ENCODE results near the gene TPSG1.
"Not testable (repeated sequence)": the region's sequence is repeated elsewhere in the genome, so short reads cannot be mapped to it uniquely, and the experiment has no call there.

TPSG1 gene

GRCh38 chr16:1256296-1256873 lies 31.3 kb upstream of the TPSG1 start:
- DNase-seq, result not testable (repeated sequence)

DNA sequence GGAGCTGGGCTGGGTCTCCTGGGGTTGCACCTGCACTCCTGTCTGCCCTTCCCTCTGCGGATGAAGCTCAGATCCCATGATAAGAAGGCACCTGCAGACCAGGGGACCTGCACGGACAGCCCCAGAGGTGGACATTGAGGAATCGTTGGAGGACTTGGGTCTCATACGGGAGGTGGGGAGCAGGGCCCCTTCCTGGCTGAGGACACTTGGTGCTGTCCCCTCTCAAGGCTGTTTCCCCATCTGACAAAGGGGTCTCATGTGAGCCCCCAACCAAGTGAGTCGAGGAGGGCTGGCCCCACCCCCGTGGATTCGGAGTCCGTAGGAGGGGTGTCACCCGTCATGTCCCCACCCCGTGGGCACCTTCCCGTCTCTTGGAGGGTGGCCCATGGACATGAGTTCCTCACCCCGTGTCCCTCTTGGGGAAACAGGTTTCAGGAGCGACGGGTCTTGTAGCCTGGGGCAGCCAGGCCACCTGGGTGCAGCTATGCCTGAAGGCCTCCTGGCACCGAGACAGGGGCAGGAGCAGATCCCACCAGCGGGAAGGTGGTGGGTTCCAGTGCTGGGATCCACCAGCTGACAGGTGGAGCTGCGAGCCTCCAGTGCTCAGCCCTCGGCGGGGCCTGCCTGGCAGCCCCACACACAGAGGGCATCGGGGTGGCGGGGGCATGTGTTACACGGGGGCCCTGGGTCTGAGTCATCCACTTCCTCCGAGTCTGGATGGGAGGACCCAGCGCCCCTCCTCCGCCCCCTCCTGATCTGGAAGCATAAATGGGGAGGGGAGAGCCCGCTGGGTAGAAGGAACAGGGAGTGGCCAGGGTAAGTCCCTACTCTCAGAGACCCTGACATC lies 30.4 kb upstream of the TPSG1 start, which contains the start of gene TPSD1:
TPSD1 (plus strand) TSS at position 794 of the 847 bp plus-strand sequence. CDS start 212 bp downstream, outside the sequence.
- not testable (repeated sequence) for DNase-seq

DNA sequence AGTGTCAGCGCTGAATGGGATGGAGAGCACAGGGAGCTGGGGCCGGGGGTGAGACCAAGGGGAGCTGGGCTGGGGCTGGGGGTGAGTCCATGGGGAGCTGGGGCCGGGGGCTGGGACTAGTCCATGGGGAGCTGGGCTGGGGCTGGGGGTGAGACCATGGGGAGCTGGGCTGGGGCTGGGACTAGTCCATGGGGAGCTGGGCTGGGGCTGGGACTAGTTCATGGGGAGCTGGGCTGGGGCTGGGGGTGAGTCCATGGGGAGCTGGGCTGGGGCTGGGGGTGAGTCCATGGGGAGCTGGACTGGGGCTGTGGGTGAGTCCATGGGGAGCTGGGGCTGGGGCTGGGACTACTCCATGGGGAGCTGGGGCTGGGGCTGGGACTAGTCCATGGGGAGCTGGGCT lies 29.8 kb upstream of the TPSG1 start:
- not testable (repeated sequence) for DNase-seq

GRCh38 chr16:1253701-1254364 lies 28.8 kb upstream of the TPSG1 start:
- not testable (repeated sequence) for DNase-seq

GRCh38 chr16:1249031-1249755 lies 24.1 kb upstream of the TPSG1 start:
- not testable (repeated sequence) for DNase-seq

GRCh38 chr16:1247903-1248537 lies 23.0 kb upstream of the TPSG1 start:
- DNase-seq, result not testable (repeated sequence)

GRCh38 chr16:1245452-1246020 lies 20.5 kb upstream of the TPSG1 start:
- no peak for DNase-seq

DNA sequence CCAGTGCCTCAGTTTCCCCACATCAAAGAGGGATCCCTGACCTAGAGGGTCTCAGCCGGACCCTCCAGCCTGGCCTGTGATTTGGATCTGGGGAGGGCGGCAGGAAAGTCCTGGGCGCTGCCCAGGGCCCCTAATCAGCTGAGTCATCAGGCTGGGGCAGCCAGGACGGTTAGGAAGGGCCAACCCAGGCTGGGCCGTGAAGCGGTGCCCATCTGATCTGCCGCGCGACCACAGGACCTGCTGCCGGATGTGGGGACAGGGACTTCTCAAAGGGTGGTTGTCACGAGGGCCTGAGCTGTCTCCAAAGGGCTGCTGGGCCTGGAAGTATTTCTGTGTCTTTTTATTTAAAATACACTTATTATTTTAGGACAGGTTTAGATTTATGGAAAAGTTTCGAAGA lies 19.8 kb upstream of the TPSG1 start:
- no peak for DNase-seq

DNA sequence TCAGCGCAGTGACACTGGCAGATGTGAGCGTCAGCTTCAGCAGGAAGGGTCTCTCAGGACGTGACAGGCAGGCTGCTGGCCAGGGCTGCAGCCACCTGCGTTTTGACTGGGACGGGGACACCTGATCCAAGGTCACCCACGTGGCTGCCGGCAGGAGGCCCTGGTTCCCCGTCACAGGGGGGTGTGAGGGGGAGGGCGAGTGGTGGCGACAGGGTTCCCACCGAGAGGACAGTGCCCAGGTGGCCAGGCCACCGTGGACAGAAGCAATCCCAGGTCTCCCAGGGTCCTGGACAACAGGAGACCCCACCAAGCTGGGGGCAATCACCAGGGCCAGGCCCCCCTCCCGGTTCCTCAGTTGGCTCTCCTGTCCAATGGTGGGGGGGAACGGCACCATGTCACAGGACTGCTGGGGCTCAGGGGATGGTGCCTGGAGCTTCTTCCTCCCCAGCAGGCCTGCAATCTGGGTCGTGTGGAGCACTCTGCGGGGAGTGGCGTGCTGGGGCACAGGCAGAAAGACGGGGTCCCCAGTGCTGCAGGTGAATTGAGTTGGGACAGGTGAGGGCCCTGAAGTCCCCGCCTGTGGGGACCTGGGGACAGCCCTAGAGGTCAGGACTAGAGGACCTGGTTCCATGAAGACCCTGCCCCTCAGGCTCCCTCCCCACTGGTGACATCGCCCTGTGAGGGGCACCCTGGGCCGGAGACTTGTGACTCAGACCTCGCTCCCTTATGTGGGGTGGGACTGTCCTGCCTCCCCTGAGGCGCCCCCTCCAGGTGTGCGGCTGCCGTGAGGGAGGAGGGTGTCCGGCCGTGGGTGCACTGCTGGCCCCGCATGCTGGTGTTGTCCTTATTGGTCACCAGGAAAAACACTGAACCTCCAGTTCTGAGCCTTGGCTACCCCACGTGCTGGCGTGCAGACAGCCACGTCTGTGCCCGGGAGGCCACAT lies 19.1 kb upstream of the TPSG1 start:
- DNase-seq, result not testable (repeated sequence)

DNA sequence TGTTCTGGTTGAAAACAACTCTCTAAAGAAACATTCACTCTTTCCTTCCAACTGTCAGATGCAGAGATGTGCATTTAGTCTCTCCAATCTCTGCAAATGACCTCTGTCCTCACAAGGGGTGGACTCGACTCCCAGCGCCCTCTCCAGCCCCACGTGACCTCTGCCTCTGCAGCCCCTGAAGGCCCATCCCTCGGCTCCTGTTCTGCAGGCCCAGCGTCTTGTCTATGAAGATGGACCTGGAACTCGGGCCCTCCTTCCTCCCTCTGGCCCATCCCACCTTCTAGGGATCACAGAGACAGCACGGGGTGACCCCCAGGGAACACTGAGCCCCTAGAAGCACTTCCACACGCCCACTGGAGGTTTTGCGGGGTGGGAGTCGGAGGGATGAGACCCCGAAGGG lies 18.3 kb upstream of the TPSG1 start:
- DNase-seq, result not testable (repeated sequence)

DNA sequence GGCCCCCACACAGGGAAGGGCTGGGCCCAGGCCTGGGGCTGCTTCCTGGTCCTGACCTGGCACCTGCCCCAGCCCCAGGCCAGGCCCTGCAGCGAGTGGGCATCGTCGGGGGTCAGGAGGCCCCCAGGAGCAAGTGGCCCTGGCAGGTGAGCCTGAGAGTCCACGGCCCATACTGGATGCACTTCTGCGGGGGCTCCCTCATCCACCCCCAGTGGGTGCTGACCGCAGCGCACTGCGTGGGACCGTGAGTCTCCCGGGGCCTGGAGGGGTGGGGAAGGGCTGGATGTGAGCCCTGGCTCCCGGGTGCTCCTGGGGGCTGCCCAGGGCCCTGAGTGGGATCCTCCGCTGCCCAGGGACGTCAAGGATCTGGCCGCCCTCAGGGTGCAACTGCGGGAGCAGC lies 16.0 kb upstream of the TPSG1 start:
- not testable (repeated sequence) for DNase-seq

GRCh38 chr16:1240436-1240835 lies 15.4 kb upstream of the TPSG1 start, which contains the start of gene TPSAB1:
TSS of gene TPSAB1 (plus strand) at chr16:1240705. CDS start at chr16:1240939, 234 bp downstream.
- DNase-seq, result not testable (repeated sequence)

DNA sequence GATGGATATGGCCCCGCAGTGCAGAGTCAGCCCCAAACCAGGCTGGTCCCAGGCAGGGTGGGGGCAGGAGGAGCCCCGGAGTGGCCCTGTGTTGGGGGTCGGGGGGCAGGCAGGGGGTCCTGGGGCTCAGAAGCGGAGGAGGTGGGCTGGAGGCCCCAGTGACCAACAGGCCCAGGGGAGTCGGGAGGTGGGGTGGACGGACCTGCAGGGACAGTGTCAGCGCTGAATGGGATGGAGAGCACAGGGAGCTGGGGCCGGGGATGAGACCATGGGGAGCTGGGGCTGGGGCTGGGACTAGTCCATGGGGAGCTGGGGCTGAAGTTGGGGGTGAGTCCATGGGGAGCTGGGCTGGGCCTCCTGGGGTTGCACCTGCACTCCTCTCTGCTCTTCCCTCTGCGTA lies 14.5 kb upstream of the TPSG1 start:
- DNase-seq, result not testable (repeated sequence)

GRCh38 chr16:1238909-1239308 lies 13.8 kb upstream of the TPSG1 start:
- DNase-seq, result not testable (repeated sequence)

DNA sequence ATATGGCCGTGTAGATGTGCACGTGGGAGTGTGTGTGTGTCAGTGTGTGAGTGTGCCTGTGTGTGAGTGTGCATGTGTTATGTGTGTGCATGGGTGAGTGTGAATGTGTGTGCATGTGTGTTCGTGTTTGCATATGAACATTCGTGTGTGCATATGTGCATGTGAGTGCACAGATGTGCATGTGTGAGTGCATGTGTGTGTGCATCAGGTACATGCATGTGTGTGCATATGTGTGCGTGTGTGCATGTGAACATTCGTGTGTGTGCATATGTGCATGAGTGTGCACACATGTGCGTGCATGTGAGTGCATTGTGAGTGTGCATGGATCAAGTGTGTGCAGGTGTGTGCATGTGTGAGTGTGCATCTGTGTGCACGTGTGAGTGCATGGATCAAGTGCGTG lies 12.9 kb upstream of the TPSG1 start:
- DNase-seq, result no peak

DNA sequence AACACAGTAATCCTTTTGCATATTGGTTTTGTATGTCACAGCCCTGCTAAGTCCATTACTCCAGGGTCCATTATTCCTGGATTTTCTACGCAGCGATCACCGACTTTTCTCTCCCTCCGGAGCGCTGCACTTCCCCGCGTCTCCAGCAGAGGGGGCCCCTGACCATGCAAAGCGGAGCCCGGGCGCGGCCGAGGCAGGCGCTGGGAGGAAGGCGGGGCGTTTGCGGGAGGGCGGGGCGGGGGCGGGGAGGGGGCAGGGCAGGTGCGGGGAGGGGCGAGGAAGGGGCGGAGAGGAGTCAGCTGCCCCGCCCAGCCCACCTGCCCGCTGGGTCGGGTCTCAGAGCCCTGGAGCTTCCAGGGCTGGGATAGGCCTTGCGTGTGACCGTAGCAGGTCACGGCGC lies 11.6 kb upstream of the TPSG1 start:
- DNase-seq, result not testable (repeated sequence)

- DNase-seq, result not testable (repeated sequence)
Measured at GRCh38 chr16:1232049-1232748, 7.1 kb upstream of the TPSG1 start.

GRCh38 chr16:1231301-1231700 lies 6.2 kb upstream of the TPSG1 start:
- not testable (repeated sequence) for DNase-seq

DNA sequence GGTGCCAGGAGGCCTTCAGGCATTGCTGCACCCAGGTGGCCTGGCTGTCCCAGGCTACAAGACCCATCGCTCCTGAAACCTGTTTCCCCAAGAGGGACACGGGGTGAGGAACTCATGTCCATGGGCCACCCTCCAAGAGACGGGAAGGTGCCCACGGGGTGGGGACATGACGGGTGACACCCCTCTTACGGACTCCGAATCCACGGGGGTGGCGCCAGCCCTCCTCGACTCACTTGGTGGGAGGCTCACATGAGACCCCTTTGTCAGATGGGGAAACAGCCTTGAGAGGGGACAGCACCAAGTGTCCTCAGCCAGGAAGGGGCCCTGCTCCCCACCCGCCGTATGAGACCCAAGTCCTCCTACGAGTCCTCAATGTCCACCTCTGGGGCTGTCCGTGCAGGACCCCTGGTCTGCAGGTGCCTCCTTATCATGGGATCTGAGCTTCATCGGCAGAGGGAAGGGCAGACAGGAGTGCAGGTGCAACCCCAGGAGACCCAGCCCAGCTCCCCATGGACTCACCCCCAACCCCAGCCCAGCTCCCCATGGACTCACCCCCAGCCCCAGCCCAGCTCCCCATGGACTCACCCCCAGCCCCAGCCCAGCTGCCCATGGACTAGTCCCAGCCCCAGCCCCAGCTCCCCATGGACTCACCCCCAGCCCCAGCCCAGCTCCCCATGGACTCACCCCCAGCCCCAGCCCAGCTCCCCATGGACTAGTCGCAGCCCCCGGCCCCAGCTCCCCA lies 5.6 kb upstream of the TPSG1 start:
- not testable (repeated sequence) for DNase-seq
